HEK293 (cell line): ENCODE results near the gene TSC22D3.

Experiments used
- AEBP2 ChIP-seq: fragments of 450-650 bp; formaldehyde crosslinking; IDR thresholded peaks from 2 replicates; pipeline ENCODE4 v1.5.1; 2016; ENCODE audit warnings: missing biosample characterization, missing genetic modification characterization, borderline replicate concordance
- BCL11B ChIP-seq: fragments of 450-650 bp; formaldehyde crosslinking; IDR thresholded peaks from 2 replicates; pipeline ENCODE4 v1.5.1; 2016; ENCODE audit warnings: low read depth, missing biosample characterization, missing genetic modification characterization
- FEZF1 ChIP-seq: fragments of 450-650 bp; formaldehyde crosslinking; IDR thresholded peaks from 2 replicates; pipeline ENCODE4 v1.5.1; 2016; ENCODE audit warnings: missing biosample characterization, missing genetic modification characterization
- KLF16 ChIP-seq: fragments of 450-650 bp; formaldehyde crosslinking; IDR thresholded peaks from 2 replicates; pipeline ENCODE4 v1.5.1; 2017; ENCODE audit warnings: missing biosample characterization, missing genetic modification characterization
- KLF8 ChIP-seq: fragments of 450-650 bp; formaldehyde crosslinking; IDR thresholded peaks from 2 replicates; pipeline ENCODE4 v1.5.1; 2016; ENCODE audit warnings: missing biosample characterization, missing genetic modification characterization
- PRDM1 ChIP-seq: fragments of 450-650 bp; formaldehyde crosslinking; IDR thresholded peaks from 2 replicates; pipeline ENCODE4; 2016; ENCODE audit warnings: missing biosample characterization, missing genetic modification characterization
- PRDM10 ChIP-seq: fragments of 450-650 bp; formaldehyde crosslinking; IDR thresholded peaks from 2 replicates; pipeline ENCODE4 v1.5.1; 2016; ENCODE audit warnings: missing biosample characterization, missing genetic modification characterization
- ZBTB1 ChIP-seq: fragments of 450-650 bp; formaldehyde crosslinking; IDR thresholded peaks from 2 replicates; pipeline ENCODE4 v1.5.1; 2016; ENCODE audit warnings: missing biosample characterization, missing genetic modification characterization
- ZBTB10 ChIP-seq: fragments of 450-650 bp; formaldehyde crosslinking; IDR thresholded peaks from 2 replicates; pipeline ENCODE4 v1.5.1; 2016; ENCODE audit warnings: missing biosample characterization, missing genetic modification characterization
- ZNF214 ChIP-seq: fragments of 450-650 bp; formaldehyde crosslinking; IDR thresholded peaks from 2 replicates; pipeline ENCODE4 v1.5.1; 2017; ENCODE audit warnings: missing biosample characterization, mild to moderate bottlenecking, missing genetic modification characterization, borderline replicate concordance
- ZNF24 ChIP-seq: fragments of 450-650 bp; formaldehyde crosslinking; IDR thresholded peaks from 2 replicates; pipeline ENCODE4 v1.5.1; 2016; ENCODE audit warnings: missing biosample characterization, missing genetic modification characterization
- ZNF266 ChIP-seq: fragments of 450-650 bp; formaldehyde crosslinking; IDR thresholded peaks from 2 replicates; pipeline ENCODE4 v1.5.1; 2016; ENCODE audit warnings: missing biosample characterization, missing genetic modification characterization, low read depth
- ZNF692 ChIP-seq: fragments of 450-650 bp; formaldehyde crosslinking; IDR thresholded peaks from 2 replicates; pipeline ENCODE4 v1.5.1; 2016; ENCODE audit warnings: missing biosample characterization, missing genetic modification characterization
- ZNF747 ChIP-seq: fragments of 450-650 bp; formaldehyde crosslinking; IDR thresholded peaks from 2 replicates; pipeline ENCODE4 v1.5.1; 2016; ENCODE audit warnings: missing biosample characterization, missing genetic modification characterization
- ZNF785 ChIP-seq: fragments of 450-650 bp; formaldehyde crosslinking; IDR thresholded peaks from 2 replicates; pipeline ENCODE4 v1.5.1; 2016; ENCODE audit warnings: missing biosample characterization, missing genetic modification characterization
- ZXDB ChIP-seq: fragments of 450-650 bp; formaldehyde crosslinking; IDR thresholded peaks from 2 replicates; pipeline ENCODE4 v1.5.1; 2016; ENCODE audit warnings: missing biosample characterization, missing genetic modification characterization
- TF ChIP-seq, protein P1 (sequence below): fragments of 450-650 bp; formaldehyde crosslinking; IDR thresholded peaks from 2 replicates; pipeline ENCODE4 v1.5.1; 2016; ENCODE audit warnings: missing biosample characterization, missing genetic modification characterization
- TF ChIP-seq, protein P2 (sequence below): fragments of 450-650 bp; formaldehyde crosslinking; IDR thresholded peaks from 2 replicates; pipeline ENCODE4 v1.5.1; 2016; ENCODE audit warnings: missing biosample characterization, missing genetic modification characterization
- TF ChIP-seq, protein P3 (sequence below): fragments of 450-650 bp; formaldehyde crosslinking; IDR thresholded peaks from 2 replicates; pipeline ENCODE4 v1.5.1; 2017; ENCODE audit warnings: missing biosample characterization, missing genetic modification characterization

TSC22D3 gene

DNA sequence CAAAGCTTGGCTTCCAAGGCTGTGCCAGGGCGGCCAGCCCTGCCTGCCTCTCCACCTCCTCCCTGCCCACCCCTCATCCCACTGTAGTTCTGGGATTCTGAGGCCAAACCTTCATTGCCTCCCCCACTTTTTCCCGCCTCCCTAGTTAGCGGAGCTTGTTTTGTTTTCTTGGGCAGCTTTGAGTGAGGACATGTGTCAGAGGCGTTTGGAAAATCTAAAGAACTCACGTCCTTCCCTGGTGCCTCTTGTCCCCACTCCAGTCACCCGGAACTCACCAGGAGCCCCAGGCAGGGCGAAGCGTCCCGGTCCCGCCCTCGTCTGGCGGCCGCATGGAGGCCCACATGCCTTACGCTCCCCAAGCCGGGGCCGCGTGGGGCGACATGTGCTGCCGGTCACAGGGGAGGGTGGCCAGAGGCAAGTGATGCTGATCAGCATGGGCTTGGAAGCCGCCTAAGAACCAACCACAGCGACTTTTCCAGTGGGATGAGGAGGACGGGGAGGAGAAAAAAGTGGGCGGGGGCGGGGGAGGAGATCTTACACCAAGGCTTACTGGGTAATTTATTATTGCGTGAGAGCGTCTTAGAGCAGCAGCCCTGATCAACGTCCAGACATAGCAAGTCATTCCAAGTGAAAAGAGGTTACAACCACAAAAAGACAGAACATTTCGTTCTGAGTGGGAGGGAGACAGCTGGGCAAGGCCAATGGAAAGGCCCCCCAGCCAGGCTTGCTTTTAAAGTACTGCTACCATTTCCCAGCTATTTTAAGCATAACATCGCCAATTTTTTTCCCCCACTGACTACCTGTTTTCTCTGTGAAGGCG is 98.8 kb downstream of the TSC22D3 start (continued):
- TF ChIP-seq PRDM10 = no peak
- TF ChIP-seq ZNF214 (tag by site-specific recombination) = no peak
- TF ChIP-seq ZNF747 = no peak
- TF ChIP-seq ZBTB10 (tag by site-specific recombination) = no peak
- TF ChIP-seq FEZF1 = peak; percentile 69
- no peak for TF ChIP-seq BCL11B (tag by site-specific recombination)
- no peak for TF ChIP-seq ZNF266 (tag by site-specific recombination)
- TF ChIP-seq, protein P1, sequence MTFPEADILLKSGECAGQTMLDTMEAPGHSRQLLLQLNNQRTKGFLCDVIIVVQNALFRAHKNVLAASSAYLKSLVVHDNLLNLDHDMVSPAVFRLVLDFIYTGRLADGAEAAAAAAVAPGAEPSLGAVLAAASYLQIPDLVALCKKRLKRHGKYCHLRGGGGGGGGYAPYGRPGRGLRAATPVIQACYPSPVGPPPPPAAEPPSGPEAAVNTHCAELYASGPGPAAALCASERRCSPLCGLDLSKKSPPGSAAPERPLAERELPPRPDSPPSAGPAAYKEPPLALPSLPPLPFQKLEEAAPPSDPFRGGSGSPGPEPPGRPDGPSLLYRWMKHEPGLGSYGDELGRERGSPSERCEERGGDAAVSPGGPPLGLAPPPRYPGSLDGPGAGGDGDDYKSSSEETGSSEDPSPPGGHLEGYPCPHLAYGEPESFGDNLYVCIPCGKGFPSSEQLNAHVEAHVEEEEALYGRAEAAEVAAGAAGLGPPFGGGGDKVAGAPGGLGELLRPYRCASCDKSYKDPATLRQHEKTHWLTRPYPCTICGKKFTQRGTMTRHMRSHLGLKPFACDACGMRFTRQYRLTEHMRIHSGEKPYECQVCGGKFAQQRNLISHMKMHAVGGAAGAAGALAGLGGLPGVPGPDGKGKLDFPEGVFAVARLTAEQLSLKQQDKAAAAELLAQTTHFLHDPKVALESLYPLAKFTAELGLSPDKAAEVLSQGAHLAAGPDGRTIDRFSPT (tag by site-specific recombination) = no peak
- no peak for TF ChIP-seq ZNF24 (tag by site-specific recombination)
- TF ChIP-seq, protein P2, sequence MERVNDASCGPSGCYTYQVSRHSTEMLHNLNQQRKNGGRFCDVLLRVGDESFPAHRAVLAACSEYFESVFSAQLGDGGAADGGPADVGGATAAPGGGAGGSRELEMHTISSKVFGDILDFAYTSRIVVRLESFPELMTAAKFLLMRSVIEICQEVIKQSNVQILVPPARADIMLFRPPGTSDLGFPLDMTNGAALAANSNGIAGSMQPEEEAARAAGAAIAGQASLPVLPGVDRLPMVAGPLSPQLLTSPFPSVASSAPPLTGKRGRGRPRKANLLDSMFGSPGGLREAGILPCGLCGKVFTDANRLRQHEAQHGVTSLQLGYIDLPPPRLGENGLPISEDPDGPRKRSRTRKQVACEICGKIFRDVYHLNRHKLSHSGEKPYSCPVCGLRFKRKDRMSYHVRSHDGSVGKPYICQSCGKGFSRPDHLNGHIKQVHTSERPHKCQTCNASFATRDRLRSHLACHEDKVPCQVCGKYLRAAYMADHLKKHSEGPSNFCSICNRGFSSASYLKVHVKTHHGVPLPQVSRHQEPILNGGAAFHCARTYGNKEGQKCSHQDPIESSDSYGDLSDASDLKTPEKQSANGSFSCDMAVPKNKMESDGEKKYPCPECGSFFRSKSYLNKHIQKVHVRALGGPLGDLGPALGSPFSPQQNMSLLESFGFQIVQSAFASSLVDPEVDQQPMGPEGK (tag by site-specific recombination) = peak; percentile 92
- TF ChIP-seq KLF16 (tag by site-specific recombination) = peak; percentile 68; the same call in 1 of the 2 replicates
- no peak for TF ChIP-seq AEBP2 (tag by site-specific recombination)
- TF ChIP-seq PRDM1 (tag by site-specific recombination) = no peak
- TF ChIP-seq ZNF785 (tag by site-specific recombination) = no peak
- TF ChIP-seq, protein P3, sequence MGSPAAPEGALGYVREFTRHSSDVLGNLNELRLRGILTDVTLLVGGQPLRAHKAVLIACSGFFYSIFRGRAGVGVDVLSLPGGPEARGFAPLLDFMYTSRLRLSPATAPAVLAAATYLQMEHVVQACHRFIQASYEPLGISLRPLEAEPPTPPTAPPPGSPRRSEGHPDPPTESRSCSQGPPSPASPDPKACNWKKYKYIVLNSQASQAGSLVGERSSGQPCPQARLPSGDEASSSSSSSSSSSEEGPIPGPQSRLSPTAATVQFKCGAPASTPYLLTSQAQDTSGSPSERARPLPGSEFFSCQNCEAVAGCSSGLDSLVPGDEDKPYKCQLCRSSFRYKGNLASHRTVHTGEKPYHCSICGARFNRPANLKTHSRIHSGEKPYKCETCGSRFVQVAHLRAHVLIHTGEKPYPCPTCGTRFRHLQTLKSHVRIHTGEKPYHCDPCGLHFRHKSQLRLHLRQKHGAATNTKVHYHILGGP = no peak
- TF ChIP-seq ZXDB (tag by site-specific recombination) = peak; percentile 40
- TF ChIP-seq KLF8 (tag by site-specific recombination) = peak; percentile 85
- TF ChIP-seq ZBTB1 (tag by site-specific recombination) = no peak
- peak; percentile 58; the same call in 1 of the 2 replicates for TF ChIP-seq ZNF692
